ENCODE results near the gene ROBO2.
A peak's percentile ranks its signal among the peaks of the same experiment; 100 is the strongest.

ROBO2 gene

GRCh38 chr3:77342688-77343087 is 302.8 kb downstream of the ROBO2 start:
- no peaks in the 10 kb centered on the region for H3F3A ChIP-seq (ENCODE audit: insufficient read depth, low read length)
- no peak overlapping the region for H3K4me3 ChIP-seq (ENCODE audit: low read depth, low read length, poor library complexity, severe bottlenecking)
- H4K20me1 ChIP-seq (ENCODE audit: insufficient read depth, low read length) = no peaks in the 10 kb centered on the region
- no peak overlapping the region for H2AFZ ChIP-seq (ENCODE audit: low read length)
- no peak for TF ChIP-seq EZH2 (IDR thresholded peaks at IDR 0.05; ENCODE audit: borderline replicate concordance, low read length)
- no peak for TF ChIP-seq CTCF (IDR thresholded peaks at IDR 0.05; ENCODE audit: low read length)
- no peaks in the 10 kb centered on the region for H3K27me3 ChIP-seq (ENCODE audit: insufficient read depth, low read length)
- H3K27ac ChIP-seq (ENCODE audit: low read depth, low read length, poor library complexity, severe bottlenecking) = no peak overlapping the region
- H3K4me1 ChIP-seq (ENCODE audit: insufficient read depth, low read length, severe bottlenecking) = no peaks in the 10 kb centered on the region
- no peaks in the 10 kb centered on the region for H3K9me2 ChIP-seq (ENCODE audit: low read depth, low read length)
- H3K36me3 ChIP-seq (ENCODE audit: insufficient read depth, low read length) = no peaks in the 10 kb centered on the region
- H3K9ac ChIP-seq (ENCODE audit: low read length) = no peak overlapping the region
- H3K4me2 ChIP-seq (ENCODE audit: low read length) = no peak overlapping the region
- H3K9me3 ChIP-seq (ENCODE audit: low read length) = no peaks in the 10 kb centered on the region
- H3K79me2 ChIP-seq (ENCODE audit: insufficient read depth, low read length) = no peaks in the 10 kb centered on the region

DNA sequence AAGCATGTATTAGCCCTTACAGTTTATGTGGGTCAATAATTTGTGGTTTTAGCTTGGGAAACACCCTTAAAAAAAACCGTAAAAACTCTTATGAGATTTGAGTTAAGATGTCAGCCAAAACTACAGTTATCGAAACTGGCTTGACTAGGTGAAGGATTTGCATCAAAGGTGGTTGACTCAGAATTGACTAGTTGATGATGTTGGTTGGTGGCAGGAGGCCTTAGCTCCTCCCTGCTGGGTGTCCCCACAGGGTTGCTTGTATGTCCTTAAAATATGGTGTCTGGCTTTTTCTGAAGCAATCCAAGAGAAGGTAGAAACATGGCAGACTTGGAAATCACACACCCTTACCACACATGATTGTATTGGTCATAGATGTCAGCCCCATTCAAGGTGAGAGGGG is 305.1 kb downstream of the ROBO2 start:
- no peaks in the 10 kb centered on the region for H3K36me3 ChIP-seq (ENCODE audit: insufficient read depth, low read length)
- no peaks in the 10 kb centered on the region for H3K9me3 ChIP-seq (ENCODE audit: low read length)
- H3K27ac ChIP-seq (ENCODE audit: low read depth, low read length, poor library complexity, severe bottlenecking) = no peak overlapping the region
- H3K4me3 ChIP-seq (ENCODE audit: low read depth, low read length, poor library complexity, severe bottlenecking) = no peak overlapping the region
- H4K20me1 ChIP-seq (ENCODE audit: insufficient read depth, low read length) = no peaks in the 10 kb centered on the region
- TF ChIP-seq EZH2 (IDR thresholded peaks at IDR 0.05; ENCODE audit: borderline replicate concordance, low read length) (no peak), CTCF (IDR thresholded peaks at IDR 0.05; ENCODE audit: low read length) (no peak)
- no peak overlapping the region for H3K4me2 ChIP-seq (ENCODE audit: low read length)
- no peaks in the 10 kb centered on the region for H3F3A ChIP-seq (ENCODE audit: insufficient read depth, low read length)
- no peak overlapping the region for H3K9ac ChIP-seq (ENCODE audit: low read length)
- no peak overlapping the region for H2AFZ ChIP-seq (ENCODE audit: low read length)
- H3K27me3 ChIP-seq (ENCODE audit: insufficient read depth, low read length) = no peaks in the 10 kb centered on the region
- H3K4me1 ChIP-seq (ENCODE audit: insufficient read depth, low read length, severe bottlenecking) = no peaks in the 10 kb centered on the region
- H3K79me2 ChIP-seq (ENCODE audit: insufficient read depth, low read length) = no peaks in the 10 kb centered on the region
- H3K9me2 ChIP-seq (ENCODE audit: low read depth, low read length) = no peaks in the 10 kb centered on the region

GRCh38 chr3:77348244-77348855 is 308.5 kb downstream of the ROBO2 start:
- Histone ChIP-seq H3K4me1 (ENCODE audit: insufficient read depth, low read length, severe bottlenecking) (no peaks in the 10 kb centered on the region), H3K4me2 (ENCODE audit: low read length) (no peak overlapping the region), H3K9ac (ENCODE audit: low read length) (no peak overlapping the region), H3K9me2 (ENCODE audit: low read depth, low read length) (no peaks in the 10 kb centered on the region), H3F3A (ENCODE audit: insufficient read depth, low read length) (no peaks in the 10 kb centered on the region), H2AFZ (ENCODE audit: low read length) (no peak overlapping the region), H3K27me3 (ENCODE audit: insufficient read depth, low read length) (no peaks in the 10 kb centered on the region), H3K36me3 (ENCODE audit: insufficient read depth, low read length) (no peaks in the 10 kb centered on the region), H3K4me3 (ENCODE audit: low read depth, low read length, poor library complexity, severe bottlenecking) (no peak overlapping the region), H3K9me3 (ENCODE audit: low read length) (no peaks in the 10 kb centered on the region), H3K27ac (ENCODE audit: low read depth, low read length, poor library complexity, severe bottlenecking) (no peak overlapping the region), H3K79me2 (ENCODE audit: insufficient read depth, low read length) (no peaks in the 10 kb centered on the region), H4K20me1 (ENCODE audit: insufficient read depth, low read length) (no peaks in the 10 kb centered on the region)
- TF ChIP-seq EZH2 (IDR thresholded peaks at IDR 0.05; ENCODE audit: borderline replicate concordance, low read length) (no peak), CTCF (IDR thresholded peaks at IDR 0.05; ENCODE audit: low read length) (peak; percentile 59)
